DMS153 (cell line): ENCODE results near the gene OR9Q2.
"Not testable (repeated sequence)": the region's sequence is repeated elsewhere in the genome, so short reads cannot be mapped to it uniquely, and the experiment has no call there.

Experiments
- DNase-seq: peaks from one replicate; lab custom pipeline; 2025; lab: John Stamatoyannopoulos, UW

The OR9Q2 gene, protein sequence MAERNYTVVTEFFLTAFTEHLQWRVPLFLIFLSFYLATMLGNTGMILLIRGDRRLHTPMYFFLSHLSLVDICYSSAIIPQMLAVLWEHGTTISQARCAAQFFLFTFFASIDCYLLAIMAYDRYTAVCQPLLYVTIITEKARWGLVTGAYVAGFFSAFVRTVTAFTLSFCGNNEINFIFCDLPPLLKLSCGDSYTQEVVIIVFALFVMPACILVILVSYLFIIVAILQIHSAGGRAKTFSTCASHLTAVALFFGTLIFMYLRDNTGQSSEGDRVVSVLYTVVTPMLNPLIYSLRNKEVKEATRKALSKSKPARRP

DNA sequence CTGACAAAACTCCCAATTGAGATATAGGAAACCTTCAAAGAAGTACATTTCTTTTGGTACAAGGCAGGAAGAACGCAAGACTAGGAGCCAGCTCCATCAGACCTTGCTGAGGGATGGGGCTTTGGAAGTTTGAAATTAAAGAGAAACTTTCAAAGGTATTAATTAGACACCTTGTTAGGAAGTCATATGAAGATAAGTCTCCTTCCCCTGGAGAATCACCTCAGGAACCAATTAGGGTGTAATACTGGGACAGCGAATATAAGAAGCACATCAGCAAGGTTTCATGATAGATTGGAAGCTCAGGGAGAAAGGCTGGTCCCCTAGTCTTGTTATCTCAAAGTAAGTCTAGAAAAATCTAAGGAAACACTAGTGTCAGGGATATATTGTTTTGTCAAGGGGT is at the start of gene OR9Q2:
TSS of gene OR9Q2 (plus strand) at position 301 of the 400 bp plus-strand sequence. CDS start 1,421 bp downstream, outside the sequence.
- DNase-seq: no peak

DNA sequence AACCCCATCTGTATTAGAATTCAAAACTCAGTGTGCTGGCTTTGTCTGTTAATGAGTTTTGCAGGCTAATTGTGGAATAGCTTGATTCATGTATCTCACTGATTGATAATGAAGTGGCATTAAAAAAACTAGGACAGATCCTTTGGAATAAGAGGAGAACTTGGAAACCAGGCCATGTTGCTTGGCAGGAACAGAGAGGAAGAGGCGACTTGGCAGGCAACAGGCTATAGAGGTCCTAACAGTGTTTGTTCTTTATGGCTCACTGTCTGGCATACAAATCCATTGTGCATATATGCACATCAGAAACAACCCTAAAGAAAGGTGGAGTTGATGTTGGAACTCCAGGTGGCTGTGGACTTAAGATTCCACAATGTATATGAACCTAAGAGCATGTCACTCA is 46.1 kb upstream of the OR9Q2 start:
- DNase-seq: no peak

DNA sequence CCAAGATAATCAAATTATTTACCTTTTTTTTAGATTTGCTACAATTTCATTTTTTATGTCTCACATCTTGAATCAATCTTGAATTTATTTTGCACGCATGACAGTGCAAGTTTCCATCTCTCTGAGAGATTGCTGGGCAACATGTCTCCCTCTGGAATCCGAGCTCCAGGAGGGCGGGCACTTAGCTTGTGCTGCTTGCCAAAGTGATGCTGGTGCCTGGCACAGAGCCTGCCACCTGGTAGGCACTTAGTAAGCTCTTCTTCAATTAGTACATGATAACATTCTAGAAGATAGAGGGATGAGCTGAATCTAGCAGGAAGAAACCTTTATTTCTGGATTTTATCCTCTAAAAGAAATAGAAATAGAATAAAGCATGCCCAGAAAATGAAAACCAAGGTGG is 36.1 kb upstream of the OR9Q2 start:
- no peak for DNase-seq

GRCh38 chr11:58164389-58164788 is 24.5 kb upstream of the OR9Q2 start:
- DNase-seq: no peak

DNA sequence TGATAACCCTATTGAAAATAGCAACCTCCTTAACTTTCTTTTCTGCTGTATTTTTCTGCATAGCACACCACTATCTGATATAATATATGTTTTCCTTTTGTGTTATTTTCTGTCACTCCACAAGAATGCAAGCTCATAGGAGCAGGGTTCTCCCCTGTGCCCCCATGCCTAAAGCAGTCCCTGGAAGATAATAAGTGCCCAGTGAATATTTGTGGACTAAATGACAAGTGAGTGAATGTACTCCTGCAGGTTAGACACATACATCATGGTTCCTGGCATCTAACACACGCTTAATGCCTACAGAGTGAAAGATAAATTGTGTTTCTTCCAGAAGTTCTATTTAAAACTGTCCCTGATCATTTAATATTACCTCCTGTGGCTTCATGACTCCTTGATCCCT is 23.9 kb upstream of the OR9Q2 start:
- DNase-seq: no peak

GRCh38 chr11:58165504-58166106 is 23.3 kb upstream of the OR9Q2 start:
- no peak for DNase-seq

DNA sequence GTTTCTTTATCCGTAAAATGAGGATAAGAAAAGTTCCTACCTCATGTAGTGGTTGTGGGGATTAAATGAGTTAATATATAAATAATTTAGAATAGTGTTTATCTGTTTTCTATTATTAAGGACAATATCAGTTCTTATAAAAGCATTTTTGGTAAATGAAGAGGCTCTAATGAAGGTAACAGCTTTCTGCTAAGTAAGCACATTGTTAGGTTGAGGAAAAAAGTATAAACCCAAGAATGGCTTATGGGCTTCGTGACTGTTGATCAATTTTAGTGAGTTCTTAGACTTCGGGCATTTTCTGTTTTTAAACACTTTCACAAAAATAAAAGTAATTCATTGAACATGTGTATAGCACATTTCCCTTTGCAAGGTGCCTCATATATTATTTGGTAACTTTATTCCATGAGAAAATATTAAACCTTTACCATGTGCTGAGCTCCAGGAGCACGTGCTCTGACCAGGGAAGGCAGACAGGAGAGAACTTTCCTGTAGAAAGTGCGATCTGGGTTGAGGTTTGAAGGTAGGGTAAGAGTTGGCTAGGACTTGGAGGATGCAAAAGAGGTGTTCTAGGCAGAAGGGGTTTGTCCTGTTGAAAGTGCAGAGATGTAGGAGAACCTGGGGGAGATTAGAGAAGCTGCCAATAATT is 11.3 kb upstream of the OR9Q2 start:
- DNase-seq: no peak

- no peak for DNase-seq
Observed at GRCh38 chr11:58178444-58178843, 10.4 kb upstream of the OR9Q2 start.

GRCh38 chr11:58179648-58180047 is 9.2 kb upstream of the OR9Q2 start:
- DNase-seq: no peak

DNA sequence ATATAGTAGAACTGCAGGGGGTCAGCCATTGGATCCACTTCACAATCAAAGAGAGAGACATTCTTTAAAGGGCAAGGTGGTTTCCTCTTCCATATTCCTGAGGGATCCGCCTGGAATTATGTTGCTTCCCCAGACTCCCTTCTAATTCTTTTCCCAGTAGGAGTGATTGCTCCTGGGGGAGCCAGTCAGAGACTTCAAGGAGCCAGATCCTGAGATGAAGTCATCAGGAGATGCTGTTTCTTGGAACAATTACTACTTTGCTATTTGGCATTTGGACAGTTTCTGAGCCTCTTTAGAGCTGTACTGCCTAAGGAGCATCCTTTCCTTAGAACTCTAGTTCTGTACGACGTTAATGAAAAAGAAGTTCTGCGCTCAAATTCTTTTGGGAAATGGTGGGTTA is 1.9 kb upstream of the OR9Q2 start:
- DNase-seq: no peak

DNA sequence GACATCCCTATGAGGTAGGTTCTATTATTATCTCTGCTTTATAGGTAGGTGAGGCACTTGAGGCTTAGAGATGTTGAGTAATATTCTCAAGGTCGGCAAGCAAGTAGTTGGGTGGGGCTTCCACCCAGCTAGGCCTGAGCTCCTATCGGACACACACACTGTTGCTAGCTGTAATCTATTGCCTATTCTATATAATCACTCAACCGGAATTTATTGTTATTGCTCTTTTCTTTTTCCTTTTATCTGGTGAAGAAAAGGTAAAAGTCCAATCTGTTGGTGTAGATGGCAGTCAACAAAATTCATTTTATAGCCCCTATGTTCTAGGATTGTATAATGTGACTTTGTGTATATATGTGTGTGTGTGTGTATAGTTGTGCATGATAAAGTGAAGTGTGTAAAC is 3.4 kb downstream of the OR9Q2 start:
- no peak for DNase-seq

- DNase-seq: no peak
Observed at GRCh38 chr11:58193391-58193790, 4.5 kb downstream of the OR9Q2 start.

GRCh38 chr11:58195939-58196338 is 7.1 kb downstream of the OR9Q2 start:
- DNase-seq: no peak

- no peak for DNase-seq
Observed at GRCh38 chr11:58199271-58199670, 10.4 kb downstream of the OR9Q2 start.

DNA sequence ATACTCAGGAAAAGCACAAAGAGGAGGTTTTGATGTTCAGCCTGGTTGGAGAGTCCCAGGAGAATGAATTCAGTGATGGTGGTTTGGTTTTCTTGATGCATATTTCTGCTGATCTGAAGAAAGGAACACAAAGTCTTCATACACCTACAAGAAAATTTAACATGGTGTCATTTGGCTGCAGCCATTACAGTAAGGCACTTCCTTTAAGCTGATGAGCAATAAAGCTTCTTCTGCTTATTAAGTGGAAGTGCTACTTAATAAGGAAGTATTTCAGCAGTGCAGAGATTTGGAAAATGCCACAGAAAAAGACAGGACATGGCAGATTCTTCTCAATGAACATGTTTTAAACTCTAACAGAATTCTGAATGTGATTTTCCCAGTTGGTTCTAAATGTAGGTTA is 15.2 kb downstream of the OR9Q2 start, which contains the start of gene OR1S2:
TSS of gene OR1S2 (minus strand) at position 101 of the 400 bp plus-strand sequence. CDS start at position 101, 0 bp downstream.
- DNase-seq: no peak

DNA sequence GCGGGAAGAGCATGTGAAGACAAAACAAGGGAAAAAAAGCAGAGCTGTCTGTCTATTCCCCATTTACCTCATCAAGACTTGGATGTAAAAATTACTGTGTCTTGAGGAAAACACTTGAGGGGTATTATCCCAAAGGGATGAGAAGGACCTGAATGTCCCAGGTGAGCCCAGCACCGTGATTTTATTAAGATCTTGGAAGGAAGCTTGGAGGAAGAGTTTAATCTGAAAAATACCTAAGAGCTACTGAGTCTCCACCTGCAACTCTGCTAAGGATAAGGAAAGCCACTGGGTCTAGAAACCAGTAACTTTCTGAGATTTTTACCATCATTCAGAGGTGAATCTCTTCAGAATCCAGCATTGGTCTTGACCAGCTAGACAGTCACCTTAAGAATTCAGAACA is 23.6 kb downstream of the OR9Q2 start, which contains the start of gene OR1S1:
TSS of gene OR1S1 (plus strand) at position 301 of the 400 bp plus-strand sequence.
- not testable (repeated sequence) for DNase-seq

GRCh38 chr11:58216476-58216875 is 27.6 kb downstream of the OR9Q2 start:
- no peak for DNase-seq

DNA sequence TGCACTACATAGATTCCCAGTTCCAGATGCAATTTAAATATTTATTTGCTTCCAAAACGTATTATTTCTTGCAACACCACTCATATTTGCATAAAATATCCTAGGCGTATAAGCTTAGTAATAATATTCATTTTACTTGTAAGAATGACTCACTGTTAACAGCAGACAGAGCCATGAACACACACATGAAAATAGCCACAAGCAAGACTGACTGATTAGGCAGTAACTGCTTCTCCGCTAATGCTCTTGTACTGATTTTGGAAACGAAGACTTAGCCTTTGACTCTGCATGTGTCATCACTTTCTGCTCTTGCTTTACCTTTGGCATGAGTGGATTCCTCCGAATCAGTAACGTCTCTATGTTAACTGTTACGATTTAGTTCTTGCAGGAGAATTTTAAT is 33.9 kb downstream of the OR9Q2 start:
- DNase-seq: no peak

DNA sequence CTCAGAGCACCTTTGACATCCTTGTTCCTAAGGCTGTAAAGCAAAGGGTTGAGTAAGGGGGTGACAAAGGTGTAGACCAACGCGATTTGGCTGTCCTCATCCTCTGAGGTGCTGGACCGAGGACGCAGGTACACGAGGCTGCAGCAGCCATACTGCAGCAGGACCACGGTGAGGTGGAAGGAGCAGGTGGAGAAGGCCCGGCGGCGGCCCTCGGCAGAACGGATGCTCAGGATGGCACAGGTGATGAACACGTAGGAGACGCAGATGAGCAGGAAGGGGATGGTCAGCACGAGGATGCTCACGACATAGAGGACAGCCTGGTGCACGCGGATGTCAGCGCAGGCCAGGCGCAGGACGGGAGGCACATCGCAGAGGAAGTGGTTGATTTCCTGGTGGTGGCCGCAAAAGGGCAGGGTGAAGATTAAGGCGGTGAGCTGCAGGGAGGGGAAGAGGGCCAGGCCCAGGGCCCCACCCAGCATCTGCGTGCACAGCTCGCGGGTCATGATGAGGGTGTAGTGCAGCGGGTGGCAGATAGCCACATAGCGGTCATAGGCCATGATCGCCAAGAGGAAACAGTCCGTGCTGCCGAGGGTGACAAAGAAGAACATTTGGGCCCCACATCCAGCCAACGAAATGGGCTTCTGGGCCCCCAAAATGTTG is 39.2 kb downstream of the OR9Q2 start:
- DNase-seq: no peak
